CD14-positive monocyte (primary cell): ENCODE results near the gene GRIN2C. TPM values are rescaled to one million over a fixed set of nuclear protein-coding genes. Genes with fewer than 3 reads are reported as not detected.

Source experiments
- DNase-seq, 3 donors: peaks; one replicate each; pipeline ENCODE4 v3.0.0-alpha.2; 2011 to 2022
- H2AFZ ChIP-seq: 2 replicates; pipeline ENCODE4 v1.6.0; 2012; ENCODE audit warnings: mild to moderate bottlenecking, low read depth, low read length, inconsistent platforms; ENCODE audit not compliant: insufficient read depth, poor library complexity, severe bottlenecking
- H3K27ac ChIP-seq, 2 donors: 1 replicate in 1 of 2; 2 replicates in 1 of 2; pipeline ENCODE4 v1.5.1; 2012 to 2013; ENCODE audit warnings: low read length in 2 of 2, control low read depth in 1 of 2, inconsistent platforms in 1 of 2, low read depth in 1 of 2, mild to moderate bottlenecking in 1 of 2
- H3K27me3 ChIP-seq, 2 donors: one replicate each; pipeline versions ENCODE4 v1.6.0 to v1.6.1; 2011 to 2013; ENCODE audit warnings: low read length in 2 of 2; ENCODE audit not compliant: control insufficient read depth in 2 of 2, insufficient read depth in 2 of 2
- H3K36me3 ChIP-seq, 2 donors: replicated peaks in 1 of 2; 1 replicate in 1 of 2; 2 replicates in 1 of 2; pipeline versions ENCODE4 v1.5.1 to v1.6.1; 2012 to 2013; ENCODE audit warnings: low read length in 2 of 2, control low read depth in 1 of 2, inconsistent platforms in 1 of 2, mild to moderate bottlenecking in 1 of 2; ENCODE audit not compliant: insufficient read depth in 2 of 2, control insufficient read depth in 1 of 2
- H3K4me1 ChIP-seq, 2 donors: 1 replicate in 1 of 2; 2 replicates in 1 of 2; pipeline versions ENCODE4 v1.5.1 to v1.6.1; 2012 to 2013; ENCODE audit warnings: low read length in 2 of 2, control low read depth in 1 of 2, inconsistent platforms in 1 of 2, mild to moderate bottlenecking in 1 of 2, moderate library complexity in 1 of 2; ENCODE audit not compliant: insufficient read depth in 2 of 2, control insufficient read depth in 1 of 2
- H3K4me2 ChIP-seq: replicated peaks from 2 replicates; pipeline ENCODE3; 2012; ENCODE audit warnings: low read length, moderate library complexity, mild to moderate bottlenecking; ENCODE audit not compliant: poor library complexity, severe bottlenecking; ENCODE audit errors: extremely low read depth
- H3K4me3 ChIP-seq, 3 experiments: fragments of 200-600 bp in 1 of 3; sonication (generic) in 1 of 3; replicated peaks in 1 of 3; 1 replicate in 2 of 3; 2 replicates in 1 of 3; pipeline ENCODE4 v1.5.1; 2011 to 2013; ENCODE audit warnings: low read length in 3 of 3, mild to moderate bottlenecking in 3 of 3, control low read depth in 2 of 3, low read depth in 2 of 3, inconsistent platforms in 1 of 3, moderate library complexity in 1 of 3
- H3K79me2 ChIP-seq: 2 replicates; pipeline ENCODE4 v1.6.0; 2012; ENCODE audit warnings: mild to moderate bottlenecking, control low read depth, inconsistent platforms, low read length, moderate library complexity; ENCODE audit not compliant: insufficient read depth
- H3K9ac ChIP-seq: 2 replicates; pipeline ENCODE4 v1.6.0; 2017; ENCODE audit warnings: low read length, mild to moderate bottlenecking; ENCODE audit not compliant: insufficient read depth, poor library complexity, severe bottlenecking
- H3K9me3 ChIP-seq, 2 donors: replicated peaks in 1 of 2; 1 replicate in 1 of 2; 2 replicates in 1 of 2; pipeline versions ENCODE4 v1.5.1 to v1.6.1; 2012 to 2013; ENCODE audit warnings: low read length in 2 of 2, control low read depth in 1 of 2; ENCODE audit not compliant: control insufficient read depth in 1 of 2, insufficient read depth in 1 of 2
- H4K20me1 ChIP-seq: 2 replicates; pipeline ENCODE4 v1.6.0; 2012; ENCODE audit warnings: mild to moderate bottlenecking, low read length, control low read depth, moderate library complexity; ENCODE audit not compliant: insufficient read depth
- H3K27ac Mint-ChIP-seq, 7 donors: one replicate each; pipeline ENCODE4 v1.8.0; 2020; ENCODE audit warnings: mild to moderate bottlenecking in 7 of 7, mixed read lengths in 7 of 7, moderate library complexity in 6 of 7, inconsistent platforms in 2 of 7
- H3K27me3 Mint-ChIP-seq, 3 donors: one replicate each; pipeline ENCODE4 v1.8.0; 2021 to 2022; ENCODE audit warnings: low read depth in 3 of 3, mild to moderate bottlenecking in 3 of 3, mixed read lengths in 3 of 3, moderate library complexity in 3 of 3, inconsistent platforms in 1 of 3
- H3K36me3 Mint-ChIP-seq, 2 donors: one replicate each; pipeline ENCODE4 v1.8.0; 2020; ENCODE audit warnings: mixed read lengths in 2 of 2, inconsistent platforms in 1 of 2, mild to moderate bottlenecking in 1 of 2
- H3K4me1 Mint-ChIP-seq: one replicate; pipeline ENCODE4 v1.8.0; 2020; ENCODE audit warnings: mild to moderate bottlenecking, mixed read lengths
- H3K4me3 Mint-ChIP-seq, 2 donors: one replicate each; pipeline ENCODE4 v1.8.0; 2020; ENCODE audit warnings: mild to moderate bottlenecking in 2 of 2, mixed read lengths in 2 of 2, moderate library complexity in 1 of 2
- H3K9me3 Mint-ChIP-seq, 7 donors: one replicate each; pipeline ENCODE4 v1.8.0; 2020 to 2022; ENCODE audit warnings: mixed read lengths in 7 of 7, mild to moderate bottlenecking in 6 of 7, moderate library complexity in 6 of 7, inconsistent platforms in 2 of 7
- WGBS: methylation state at CpG from one replicate; pipeline ENCODE4 v1.1.5; 2013; ENCODE audit warnings: missing lambda C conversion rate; ENCODE audit not compliant: insufficient coverage; 5-methylcytosine and 5-hydroxymethylcytosine counted together
- intact Hi-C, 2 donors: fragments of 100-400 bp; cut with micrococcal nuclease; formaldehyde crosslinking; loops; one replicate each; pipeline versions ENCODE4 v1.15.0 to v1.15.1; 2023
- polyA plus RNA-seq, 3 donors: library from polyadenylated mRNA; depleted of rRNA in 1 of 3; unstranded in 2 of 3; stranded (reverse) in 1 of 3; fragments of 300-500 nt in 2 of 3; fragments of >200 nt in 1 of 3; fragmentation: Illumina TruSeq in 2 of 3; gene quantifications; 1 replicate in 2 of 3; 2 replicates in 1 of 3; pipeline ENCODE4 v1.2.3, GENCODE V29; 2012 to 2021
- TF ChIP-seq, protein P1 (sequence below): fragments of 200-600 bp; IDR thresholded peaks from one replicate; pipeline ENCODE4 v1.8.0; 2022; ENCODE audit warnings: antibody characterized with exemption, mild to moderate bottlenecking

GRIN2C gene
- polyA plus RNA-seq, 3 donors = 0.04 TPM; not detected in 2

DNA sequence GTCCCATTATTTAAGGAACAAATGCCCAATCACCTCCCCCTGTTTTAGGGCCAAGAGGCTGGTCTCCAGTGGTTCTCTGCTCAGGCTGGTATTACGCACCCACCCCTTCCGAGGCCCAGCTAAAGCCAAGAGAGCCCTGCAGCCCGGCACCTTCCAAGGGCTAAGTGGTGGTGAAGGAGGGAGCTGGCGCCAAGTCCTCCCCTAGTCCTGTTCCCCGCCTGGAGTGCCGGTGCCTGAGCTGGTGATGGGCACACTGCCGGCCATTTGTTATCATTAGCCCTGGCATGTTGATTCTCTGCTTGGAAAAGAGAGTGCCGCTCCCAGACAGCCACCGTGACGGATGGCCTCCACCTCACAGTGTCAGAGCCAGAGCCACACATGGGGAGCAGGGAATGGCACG, 31.9 kb downstream of the GRIN2C start:
- Histone ChIP-seq H3K27ac (no peak overlapping the region), H3K27me3 (no peaks in the 10 kb centered on the region), H4K20me1 (peaks cover 39% of the 10 kb centered on the region), H3K4me2 (no peak overlapping the region), H2AFZ (no peak overlapping the region), H3K4me1 (no peaks in the 10 kb centered on the region), H3K9me3 (no peaks in the 10 kb centered on the region), H3K9ac (no peak overlapping the region), H3K79me2 (no peaks in the 10 kb centered on the region), H3K4me3 (no peak overlapping the region), H3K36me3 (peaks cover 73 to 94% of the 10 kb centered on the region in 2 donors)
- Mint-ChIP-seq H3K27me3 (peaks cover 0 to 4% (median 0%) of the 10 kb centered on the region in 3 donors), H3K9me3 (no peaks in the 10 kb centered on the region), H3K36me3 (peaks cover 75 to 90% of the 10 kb centered on the region in 2 donors), H3K4me1 (no peaks in the 10 kb centered on the region), H3K4me3 (no peak overlapping the region), H3K27ac (no peak overlapping the region)
- DNase-seq = no peak
- TF ChIP-seq, protein P1, sequence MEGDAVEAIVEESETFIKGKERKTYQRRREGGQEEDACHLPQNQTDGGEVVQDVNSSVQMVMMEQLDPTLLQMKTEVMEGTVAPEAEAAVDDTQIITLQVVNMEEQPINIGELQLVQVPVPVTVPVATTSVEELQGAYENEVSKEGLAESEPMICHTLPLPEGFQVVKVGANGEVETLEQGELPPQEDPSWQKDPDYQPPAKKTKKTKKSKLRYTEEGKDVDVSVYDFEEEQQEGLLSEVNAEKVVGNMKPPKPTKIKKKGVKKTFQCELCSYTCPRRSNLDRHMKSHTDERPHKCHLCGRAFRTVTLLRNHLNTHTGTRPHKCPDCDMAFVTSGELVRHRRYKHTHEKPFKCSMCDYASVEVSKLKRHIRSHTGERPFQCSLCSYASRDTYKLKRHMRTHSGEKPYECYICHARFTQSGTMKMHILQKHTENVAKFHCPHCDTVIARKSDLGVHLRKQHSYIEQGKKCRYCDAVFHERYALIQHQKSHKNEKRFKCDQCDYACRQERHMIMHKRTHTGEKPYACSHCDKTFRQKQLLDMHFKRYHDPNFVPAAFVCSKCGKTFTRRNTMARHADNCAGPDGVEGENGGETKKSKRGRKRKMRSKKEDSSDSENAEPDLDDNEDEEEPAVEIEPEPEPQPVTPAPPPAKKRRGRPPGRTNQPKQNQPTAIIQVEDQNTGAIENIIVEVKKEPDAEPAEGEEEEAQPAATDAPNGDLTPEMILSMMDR = no peak
- intact Hi-C loops = no loop called here
- 97% methylated on average over 6 of the region's 11 CpGs for WGBS

DNA sequence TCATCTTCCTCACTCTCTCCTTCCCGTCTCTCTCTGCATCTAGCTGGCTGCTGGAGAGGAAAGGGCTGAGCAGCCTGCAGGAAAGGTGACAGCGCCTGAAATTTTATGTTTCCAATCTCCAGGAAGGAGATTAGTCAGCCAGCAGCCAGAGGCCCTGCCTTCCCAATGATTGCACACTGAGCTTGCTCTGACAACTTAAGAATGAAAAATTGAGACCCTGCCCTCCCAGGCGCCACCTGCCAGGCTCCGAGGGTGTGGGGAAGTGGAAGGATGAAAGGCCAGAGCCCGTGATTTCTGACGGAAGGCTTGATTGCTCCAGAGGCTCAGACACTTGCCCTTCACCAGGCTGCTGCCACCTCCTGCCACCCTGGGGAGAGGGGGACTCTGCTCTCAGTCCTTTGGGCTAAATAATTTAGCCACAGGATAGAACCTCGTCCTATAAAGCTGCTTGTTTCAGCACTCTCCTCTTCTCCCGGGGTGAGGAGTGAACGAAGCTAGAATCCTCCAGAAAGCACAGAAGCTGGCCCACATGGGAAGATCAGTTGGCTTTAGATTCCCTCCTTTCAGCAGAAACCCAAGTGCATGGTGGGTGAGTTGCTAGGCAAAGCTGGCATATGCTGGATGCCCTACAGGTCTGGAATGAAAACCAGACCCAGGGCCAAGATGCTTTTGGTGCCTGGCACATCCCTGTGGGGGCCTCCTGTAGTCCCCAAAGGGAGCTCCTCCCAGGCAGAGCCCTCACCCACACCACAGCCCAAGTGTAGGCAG, 33.5 kb downstream of the GRIN2C start:
- no peaks in the 10 kb centered on the region for H3K9me3 Mint-ChIP-seq
- no peak overlapping the region for H3K27ac Mint-ChIP-seq
- Histone ChIP-seq H3K9ac (no peak overlapping the region), H3K4me1 (no peaks in the 10 kb centered on the region), H3K27ac (no peak overlapping the region), H3K9me3 (no peaks in the 10 kb centered on the region), H3K27me3 (no peaks in the 10 kb centered on the region), H3K4me2 (no peak overlapping the region), H4K20me1 (peaks cover 40% of the 10 kb centered on the region), H3K4me3 (no peak overlapping the region), H3K36me3 (peaks cover 80 to 98% of the 10 kb centered on the region in 2 donors), H3K79me2 (no peaks in the 10 kb centered on the region), H2AFZ (no peak overlapping the region)
- H3K36me3 Mint-ChIP-seq = peaks cover 75 to 95% of the 10 kb centered on the region in 2 donors
- intact Hi-C loops = no loop called here
- WGBS = 100% methylated on average over 2 of the region's 9 CpGs
- TF ChIP-seq, protein P1 = no peak
- H3K4me1 Mint-ChIP-seq = no peaks in the 10 kb centered on the region
- H3K27me3 Mint-ChIP-seq = peaks cover 0 to 2% (median 0%) of the 10 kb centered on the region in 3 donors
- no peak for DNase-seq
- no peak overlapping the region for H3K4me3 Mint-ChIP-seq
